ENCODE measurements around the gene IGSF21.
A peak's percentile ranks its signal among the peaks of the same experiment; 100 is the strongest.

IGSF21 gene

DNA sequence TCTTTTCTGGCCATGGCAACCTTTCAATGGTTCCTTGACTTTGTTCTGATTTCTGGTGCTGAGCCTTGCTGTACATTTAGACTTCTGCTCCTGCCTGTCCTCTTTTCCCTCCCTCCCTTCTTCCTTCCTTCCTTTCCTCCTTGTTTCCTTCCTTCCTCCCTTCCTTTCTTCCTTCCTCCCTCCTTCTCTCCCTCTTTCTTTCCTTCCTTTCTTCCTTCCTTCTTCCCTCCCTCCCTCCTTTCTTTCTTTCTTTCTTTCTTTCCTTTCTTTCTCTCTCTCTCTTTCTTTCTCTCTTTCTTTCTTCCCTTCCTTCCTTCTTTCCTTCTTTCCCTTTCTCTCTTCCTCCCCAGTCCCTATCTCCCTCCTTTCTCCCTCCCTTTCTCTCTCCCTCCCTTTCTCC, 10.4 kb upstream of the IGSF21 start:
- DNase-seq, result no peak

DNA sequence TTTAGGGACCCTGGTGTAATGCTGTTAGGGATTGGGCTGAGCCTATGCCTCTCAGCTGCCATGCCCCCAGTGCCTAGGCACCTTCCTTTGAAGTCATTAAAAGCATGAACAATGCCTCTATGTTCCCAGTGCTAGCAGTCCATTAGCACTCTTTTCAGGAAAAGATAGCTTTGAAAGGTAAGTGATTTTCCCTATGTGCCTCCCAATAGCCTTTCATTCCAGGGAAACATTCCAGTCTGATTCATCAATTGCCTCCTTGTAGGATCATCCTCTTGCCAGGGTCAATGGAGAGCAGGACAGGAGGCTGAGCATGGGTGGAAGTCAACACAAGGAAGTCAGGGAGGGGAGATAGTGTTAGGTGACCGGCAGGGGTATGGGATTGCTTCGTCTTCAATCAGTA, 8.6 kb upstream of the IGSF21 start:
- no peak for DNase-seq

DNA sequence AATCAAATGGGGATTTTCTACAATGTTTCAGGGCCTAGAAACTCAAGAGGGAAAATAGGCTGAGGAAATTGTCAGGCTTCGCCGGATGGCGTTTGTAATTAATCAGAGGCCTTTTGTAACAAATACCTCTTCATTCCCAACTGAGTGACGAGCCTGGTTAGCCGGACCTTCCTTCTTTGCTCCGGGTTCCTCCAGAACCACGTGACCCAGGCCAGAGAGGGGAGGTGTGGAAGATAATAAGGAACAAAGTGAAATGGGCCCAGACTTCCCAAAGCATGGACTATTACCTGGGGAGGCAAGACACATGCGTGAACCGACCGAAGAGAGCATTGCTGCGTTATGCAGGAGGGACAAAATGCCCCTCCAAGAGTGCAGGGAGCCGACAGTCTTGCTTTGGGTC, 7.5 kb upstream of the IGSF21 start:
- DNase-seq, result no peak

DNA sequence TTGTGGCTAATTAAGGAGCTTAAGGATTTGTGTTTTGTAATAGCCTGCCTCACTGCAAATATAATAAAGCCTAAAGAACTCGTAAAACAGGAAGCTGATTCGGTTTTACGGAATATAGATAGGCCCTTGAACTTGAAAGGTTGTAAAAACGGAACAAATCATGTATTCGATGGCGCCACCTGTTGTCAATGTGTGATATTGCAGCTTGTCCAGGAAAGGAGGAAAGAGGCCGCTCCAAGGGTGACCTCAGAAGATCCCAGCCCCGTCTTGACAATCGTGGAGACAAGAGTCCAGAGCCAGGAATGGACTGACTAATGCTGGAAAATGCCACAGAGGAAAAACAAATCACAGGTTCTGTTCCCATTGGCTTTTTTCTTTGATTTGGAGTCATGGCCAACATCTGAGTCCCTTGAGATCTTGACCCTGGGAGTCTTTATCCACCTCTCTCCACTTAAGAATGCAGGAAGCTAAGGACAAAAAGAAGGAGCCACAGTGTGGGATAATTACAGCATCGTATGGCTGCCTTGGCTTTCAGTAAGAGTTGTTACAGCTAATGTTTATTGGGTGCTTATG, 7.0 kb upstream of the IGSF21 start:
- peak; percentile 60 to 72 for DNase-seq

DNA sequence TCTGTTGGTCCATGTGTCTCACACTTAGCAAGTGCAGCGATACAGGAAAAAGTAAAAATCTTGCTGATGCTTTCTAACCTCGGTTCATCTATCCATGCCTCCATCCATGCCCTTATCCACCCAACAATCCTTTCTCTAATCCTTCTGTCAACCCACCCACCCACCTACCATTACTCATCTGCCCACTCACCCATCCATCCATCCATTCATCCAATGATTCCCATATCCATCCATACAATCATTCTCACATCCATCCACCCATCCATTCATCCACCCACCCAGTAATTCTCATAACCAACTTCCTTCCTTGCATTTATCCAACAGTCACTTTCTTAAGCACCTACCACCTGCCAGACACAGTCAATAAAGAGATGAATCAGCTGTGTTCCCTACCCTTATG, 6.1 kb upstream of the IGSF21 start:
- no peak for DNase-seq

DNA sequence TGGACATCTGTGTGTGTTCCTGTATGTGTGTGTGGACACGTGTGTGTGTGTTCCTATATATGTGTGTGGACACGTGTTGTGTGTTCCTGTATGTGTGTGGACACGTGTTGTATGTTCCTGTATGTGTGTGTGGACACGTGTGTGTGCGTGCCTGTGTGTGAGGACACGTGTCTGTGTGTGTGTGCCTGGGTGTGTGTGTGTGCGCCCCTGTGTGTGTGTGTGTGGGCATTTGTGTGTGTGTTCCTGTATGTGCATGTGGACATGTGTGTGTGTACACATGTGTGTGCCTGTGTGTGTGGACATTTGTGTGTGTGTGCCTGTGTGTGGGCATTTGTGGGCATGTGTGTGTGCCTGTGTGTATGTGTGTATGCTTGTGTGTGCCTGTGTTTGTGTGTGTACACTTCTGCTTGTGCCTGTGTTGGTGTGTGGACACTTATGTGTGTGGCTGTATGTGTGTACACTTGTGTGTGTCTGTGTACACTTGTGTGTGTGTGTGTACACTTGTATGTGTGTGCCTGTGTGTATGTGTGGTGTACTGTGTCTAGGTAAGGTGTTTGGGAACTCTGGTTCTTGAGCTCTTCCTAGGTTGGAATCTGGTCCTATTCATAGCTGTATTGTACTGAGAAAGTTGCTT, 3.7 kb upstream of the IGSF21 start:
- no peak for DNase-seq

DNA sequence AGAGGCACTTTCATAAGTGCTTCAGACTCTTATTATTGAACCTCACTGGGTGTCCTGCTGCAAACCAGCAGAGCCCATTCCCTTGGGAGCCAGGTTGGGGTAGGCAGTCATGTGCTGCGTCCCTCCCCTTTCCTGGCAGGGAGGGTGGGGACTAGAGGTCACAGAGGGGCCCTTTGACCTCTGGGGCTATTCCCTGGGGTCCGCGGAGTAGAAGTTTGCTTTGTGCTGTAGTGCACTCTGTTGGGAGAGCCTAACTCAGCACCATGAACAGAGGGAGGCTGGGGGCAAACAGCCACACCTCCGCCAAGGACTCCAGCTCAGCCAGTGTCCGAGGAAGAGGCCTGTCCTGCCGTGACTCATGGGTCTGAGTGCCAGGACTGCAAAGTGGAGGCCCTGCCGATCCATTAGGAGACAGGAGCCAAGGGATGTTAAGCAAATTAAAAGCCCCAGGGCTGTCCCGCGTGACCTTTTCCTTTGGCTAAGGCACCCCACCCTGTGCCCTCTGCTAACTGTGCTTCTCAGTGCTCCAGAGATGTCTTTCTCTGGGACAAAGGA, 3.0 kb upstream of the IGSF21 start:
- no peak for DNase-seq

DNA sequence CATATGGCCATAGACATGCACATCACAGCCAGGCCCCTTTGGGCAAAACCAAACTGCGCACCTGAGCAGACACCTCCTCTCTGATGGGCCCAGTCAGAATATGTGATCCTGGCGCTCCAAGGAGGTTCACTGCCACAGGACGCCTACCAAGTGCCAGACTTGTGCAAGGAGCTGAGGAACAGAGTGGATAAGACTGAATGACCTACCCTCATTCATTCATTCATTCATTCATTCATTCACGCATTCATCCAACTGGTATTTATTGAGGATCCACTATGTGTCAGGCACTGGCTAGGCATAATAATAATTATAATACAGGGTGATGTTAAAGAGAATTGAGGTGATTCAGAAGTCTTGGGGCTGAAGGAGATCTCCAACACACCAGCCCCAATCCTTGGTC, 2.4 kb upstream of the IGSF21 start:
- DNase-seq, result no peak

DNA sequence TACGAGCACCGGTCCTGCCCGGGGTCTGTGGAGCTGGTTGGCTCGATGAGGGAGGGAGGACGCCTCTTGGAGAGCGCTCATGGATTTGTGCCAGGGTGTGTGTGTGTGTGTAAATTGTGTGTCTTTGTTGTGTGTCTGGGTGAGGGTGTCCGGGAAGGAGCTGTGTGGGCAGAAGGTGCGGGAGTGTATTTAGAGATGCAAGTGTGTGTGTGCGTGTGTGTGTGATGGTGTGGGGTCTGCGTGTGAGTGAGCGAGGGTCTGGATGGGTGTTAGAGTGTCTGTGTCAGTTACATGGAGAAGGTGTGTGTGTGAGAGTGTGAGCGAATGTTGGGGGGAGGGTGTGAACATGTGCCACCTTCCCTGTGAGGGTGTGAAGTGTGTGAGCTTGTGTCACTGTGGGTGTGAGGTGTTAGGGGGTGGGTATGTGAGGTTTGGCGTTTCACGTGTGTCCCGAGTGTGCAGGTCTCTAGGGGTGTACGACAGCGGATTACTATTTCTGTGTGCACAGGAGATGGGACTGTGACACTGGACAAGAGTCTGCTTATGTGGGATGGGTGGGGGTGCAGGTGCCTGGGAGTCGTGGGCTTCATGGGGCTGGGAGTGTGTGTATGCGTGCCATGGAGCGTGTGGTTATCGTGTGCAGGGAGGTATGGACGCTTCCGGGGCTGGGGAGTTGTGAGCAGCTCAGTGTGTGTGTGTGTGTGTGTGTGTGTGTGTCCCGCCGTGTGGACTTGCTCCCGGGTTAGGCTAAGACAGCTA, 880 bp downstream of the IGSF21 start:
- DNase-seq, result peak in 1 of 2 experiments; percentile 17

DNA sequence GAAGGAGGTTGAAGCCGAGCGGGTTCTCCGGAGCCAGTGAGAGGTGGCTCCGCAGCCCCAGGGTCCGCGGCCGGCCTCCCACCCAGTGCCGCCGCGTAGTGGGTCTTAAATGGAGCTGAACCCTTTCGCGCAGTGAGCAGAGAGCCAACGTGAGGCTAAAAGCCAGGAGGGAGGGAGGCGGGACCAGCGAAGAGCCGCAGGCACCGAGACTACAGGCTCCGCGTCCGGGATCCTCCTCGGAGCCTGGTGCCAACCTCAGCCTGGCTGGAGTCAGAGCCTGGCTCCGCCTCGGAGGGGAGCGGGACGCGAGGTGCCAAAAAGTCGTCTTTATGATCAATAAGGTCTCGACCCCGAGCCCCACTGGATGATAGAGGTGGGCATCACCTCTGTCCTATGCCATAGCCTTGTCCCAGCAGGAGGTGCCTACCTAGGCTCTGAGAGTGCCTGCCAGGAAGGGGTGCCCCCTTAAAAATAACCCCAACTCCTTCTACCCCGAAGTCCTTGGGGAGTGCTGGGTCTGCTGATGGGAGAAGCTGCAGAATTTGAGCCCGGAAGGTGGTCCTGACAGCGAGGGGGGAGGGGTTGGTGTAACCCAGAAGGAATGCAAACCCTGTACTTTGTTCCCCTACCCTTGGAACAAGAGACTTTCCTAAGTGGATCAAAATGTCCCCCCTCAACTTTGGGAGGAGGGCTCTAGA, 1.6 kb downstream of the IGSF21 start:
- peak; percentile 18 for DNase-seq

DNA sequence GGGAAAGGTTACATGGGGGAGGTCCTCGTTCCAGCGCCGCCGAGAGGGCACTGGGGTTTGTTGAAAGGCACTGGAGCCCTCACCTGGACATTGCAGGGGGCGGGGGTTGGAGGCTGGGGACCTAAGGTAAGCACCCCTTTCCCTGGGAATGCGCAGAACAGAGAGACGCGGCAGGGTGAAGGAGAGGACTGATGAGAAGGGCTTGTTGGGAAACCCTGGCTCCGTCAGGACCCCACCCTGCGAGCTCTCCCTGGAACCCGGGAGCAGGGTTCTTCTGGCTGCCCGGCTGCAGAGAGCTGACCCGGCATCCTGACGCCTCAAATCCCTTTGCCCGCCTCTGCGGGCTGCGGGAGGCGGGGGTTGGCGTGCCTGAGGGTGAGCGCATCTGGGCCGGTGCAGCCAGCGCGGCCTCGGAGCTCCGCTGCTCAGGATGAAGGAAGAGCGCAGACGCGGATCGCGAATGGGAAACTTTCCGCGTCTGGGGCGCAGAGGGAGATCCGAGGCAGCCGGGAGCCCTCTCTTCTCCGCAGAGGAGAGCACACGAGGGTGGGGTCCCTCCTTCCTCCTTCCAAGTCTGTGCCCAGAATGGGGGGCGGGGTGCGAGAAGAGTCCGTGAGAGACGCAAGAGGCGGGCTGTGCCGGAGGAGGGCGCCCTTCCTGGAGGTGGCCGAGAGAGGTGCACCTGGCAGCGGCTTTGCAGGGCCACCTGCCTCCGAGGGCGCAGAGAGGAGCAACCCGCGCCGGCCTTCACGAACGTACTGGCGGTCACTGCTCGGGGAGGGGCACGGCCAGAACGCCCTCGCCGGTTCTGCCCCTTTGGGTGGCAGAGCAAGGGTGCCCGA, 2.4 kb downstream of the IGSF21 start:
- DNase-seq, result peak; percentile 45 to 58

DNA sequence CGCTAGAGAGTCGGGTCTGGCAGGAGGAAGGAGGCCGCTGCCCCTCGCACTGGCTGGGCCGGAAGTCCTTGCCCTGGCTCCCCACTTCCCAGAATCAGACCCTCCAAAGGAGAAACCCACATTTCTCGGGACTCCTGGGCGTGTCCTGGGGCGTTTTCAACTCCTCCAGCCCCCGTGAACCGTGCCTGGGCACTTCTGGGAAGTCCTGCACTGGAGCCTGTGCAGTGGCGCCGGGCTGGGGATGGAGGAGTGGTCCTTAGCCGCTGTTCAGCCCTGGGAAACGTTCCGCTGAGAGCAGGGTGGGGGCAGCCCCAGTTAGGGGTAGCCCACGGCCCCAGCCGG, 3.0 kb downstream of the IGSF21 start:
- DNase-seq, result peak in 1 of 2 experiments; percentile 29

DNA sequence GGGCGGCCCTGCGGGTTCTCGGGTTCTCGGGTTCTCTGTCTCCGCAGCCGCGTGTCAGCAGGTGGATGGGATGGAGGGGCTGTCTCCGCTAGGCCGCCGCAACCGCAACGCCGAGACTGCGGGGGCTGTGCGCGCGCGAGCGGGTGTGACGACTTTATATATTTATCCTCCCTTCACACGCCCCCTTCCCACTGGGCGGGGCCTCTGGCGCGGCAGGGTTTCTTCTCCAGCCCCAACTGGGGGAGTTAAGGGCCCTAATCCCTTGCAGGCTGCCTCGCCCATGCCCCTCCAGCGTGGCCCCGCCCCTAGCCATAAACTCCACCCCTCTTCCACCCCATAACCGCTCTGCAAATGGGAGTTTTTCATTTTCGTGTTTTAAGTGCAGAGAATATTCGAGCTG, 3.4 kb downstream of the IGSF21 start:
- DNase-seq, result peak; percentile 31 to 40

DNA sequence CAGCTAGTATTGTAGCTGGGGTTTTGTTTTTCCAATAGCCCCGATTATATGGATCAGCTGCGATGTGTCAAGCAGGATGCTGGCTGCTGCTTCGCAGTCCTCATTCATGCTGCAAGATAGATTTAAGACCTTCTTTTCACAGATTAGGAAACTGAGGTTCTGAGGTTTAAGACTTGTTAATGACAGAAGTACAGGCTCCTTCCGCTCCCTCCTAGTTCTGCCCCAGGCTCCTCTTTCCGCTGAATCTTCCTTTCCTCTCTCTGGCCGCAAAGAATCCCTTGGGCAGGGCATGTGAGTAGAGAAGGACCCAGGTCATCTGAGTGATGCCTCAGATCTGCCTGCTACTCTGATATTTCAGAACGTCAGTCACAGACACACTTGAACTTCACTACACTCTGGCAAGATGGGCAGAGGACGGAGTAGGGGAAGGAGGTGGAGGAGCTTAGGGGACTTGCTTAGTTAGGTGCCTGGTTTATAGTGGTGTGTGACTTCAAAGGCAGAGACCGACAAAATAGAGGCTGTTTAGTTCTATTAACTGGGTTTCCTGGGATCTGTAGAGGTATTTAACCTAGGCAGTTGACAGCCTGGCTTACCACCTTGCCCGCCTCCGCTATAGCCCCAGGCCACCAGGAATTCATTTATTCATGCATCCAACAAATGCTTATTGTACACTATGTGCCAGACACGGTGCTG, 4.2 kb downstream of the IGSF21 start:
- no peak for DNase-seq

DNA sequence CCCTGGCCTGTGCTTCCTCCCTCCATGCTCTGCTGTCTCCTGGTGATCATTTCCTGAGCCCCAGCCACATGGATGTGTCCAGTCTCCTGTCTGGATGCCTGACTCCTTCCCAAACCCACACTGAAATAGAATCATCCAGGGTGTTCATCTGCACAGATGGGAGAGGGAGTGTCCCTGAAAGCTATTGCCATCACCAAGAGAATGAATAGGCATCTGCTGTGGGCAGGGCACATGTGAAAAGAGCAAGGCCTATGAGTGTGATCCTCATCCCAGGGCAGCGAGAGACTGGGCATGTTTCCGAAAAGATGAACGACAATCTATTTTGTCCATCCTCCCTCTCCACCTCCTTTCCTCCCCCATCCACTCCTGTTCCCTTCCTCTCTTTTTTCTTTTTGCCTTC, 5.0 kb downstream of the IGSF21 start:
- DNase-seq, result no peak

DNA sequence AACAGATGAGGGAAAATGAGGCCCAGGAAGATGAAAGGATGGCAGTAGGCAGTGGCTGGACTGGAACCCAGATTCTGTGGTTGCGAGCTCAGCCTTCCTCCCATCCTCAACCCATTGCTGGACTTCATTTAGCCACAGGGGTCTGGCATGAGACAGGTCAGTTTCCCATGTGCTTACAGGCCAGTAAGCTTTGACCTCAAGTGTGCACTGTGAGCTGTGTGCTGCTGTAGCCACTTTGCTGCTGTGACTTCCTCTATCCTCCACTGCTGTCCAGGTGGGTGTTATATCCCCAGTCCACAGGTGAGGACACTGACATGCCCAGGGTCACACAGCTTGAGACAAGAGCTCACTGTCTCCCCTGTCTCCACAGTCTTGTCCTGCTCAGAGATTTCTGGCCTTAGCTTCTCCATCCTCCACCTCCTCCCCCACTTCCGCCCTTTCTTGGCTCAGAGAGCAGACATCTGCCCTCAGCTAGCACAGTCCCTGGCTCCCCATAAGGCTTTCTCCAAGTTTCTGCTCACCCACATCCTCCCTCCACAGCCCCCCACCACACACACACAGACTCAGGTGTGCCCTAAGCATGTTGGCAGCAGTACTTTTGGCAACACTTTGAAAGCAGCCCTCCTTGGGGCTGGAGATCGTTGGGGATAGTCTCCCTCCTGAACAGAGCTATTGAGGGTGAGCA, 7.3 kb downstream of the IGSF21 start:
- no peak for DNase-seq

DNA sequence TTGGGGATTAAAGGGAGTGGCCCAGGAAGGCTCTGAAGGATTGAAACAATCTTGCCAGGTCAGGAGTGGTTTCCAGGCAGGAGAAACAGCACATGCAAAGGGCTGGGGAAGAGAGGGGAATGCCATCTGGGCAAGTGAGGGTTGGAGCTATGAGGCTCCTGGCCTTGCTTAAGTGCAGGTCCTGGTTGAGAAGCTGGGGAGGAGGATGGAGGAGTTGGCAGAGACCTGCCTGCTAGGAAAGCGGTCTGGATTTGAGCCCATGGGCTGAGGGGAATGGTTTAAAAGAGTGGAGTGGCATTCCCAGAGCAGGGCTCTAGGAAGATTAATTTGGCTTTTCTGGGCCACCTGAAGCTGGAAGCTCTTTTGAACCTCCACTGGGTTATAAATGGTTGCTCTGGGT, 9.2 kb downstream of the IGSF21 start:
- no peak for DNase-seq

DNA sequence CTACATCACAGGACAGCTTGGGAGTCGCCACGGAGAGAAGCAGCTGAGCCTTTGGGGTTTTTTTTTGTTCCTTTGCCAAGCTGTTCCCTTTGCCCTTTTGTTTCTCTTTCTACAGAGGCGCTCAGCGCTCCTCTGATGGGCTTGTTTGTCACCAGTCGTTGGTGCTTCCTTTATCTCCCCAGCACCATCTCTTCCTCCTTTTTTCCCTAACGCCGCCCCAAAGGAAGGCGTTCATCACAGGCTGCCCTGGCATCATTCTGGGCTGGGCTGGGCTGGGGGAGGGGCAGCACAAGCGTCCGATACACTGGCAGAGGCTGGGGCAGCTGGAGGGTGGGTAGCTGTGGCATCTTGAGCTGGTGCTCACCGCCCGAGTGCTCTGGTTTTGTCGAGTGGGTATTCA, 10.5 kb downstream of the IGSF21 start:
- DNase-seq, result no peak

DNA sequence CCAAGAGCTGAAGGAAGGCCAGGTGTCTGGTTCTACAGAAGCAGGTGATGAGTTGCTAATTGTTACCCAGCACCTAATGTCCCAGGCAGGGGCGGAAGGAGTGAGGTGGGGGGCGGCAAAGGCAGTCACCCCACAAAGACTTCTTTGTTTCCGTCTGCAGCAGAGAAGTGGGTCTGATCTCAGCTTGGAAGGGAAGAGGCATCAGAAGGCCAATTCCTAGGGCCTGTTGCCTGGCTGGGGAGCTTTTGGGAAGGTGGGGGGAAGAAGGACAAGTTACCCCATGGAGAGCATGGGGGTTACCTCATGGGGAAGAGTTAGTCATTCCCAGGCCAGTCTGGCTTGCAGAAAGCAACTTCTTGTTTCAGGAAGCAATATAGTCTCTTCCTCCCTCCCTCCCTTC, 10.9 kb downstream of the IGSF21 start:
- DNase-seq, result no peak

DNA sequence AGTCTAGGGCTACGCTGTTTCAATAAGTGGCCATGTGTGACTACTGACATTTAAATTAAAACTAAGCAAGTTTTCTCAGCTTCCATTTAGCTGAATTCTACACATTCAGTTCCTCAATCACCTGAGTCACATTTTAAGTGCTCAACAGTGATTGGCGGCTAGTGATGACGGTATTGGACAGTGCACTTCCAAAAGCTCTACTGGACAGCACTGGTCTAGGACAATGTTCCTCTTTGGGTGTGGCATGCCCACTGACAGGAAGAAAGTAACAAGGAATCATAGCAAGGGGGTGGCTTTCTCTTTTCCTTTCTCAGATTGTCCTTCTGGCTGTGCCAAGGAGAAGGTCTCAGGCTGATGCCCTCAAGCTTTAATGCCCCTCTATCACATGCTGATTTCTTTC, 11.7 kb downstream of the IGSF21 start:
- DNase-seq, result no peak

DNA sequence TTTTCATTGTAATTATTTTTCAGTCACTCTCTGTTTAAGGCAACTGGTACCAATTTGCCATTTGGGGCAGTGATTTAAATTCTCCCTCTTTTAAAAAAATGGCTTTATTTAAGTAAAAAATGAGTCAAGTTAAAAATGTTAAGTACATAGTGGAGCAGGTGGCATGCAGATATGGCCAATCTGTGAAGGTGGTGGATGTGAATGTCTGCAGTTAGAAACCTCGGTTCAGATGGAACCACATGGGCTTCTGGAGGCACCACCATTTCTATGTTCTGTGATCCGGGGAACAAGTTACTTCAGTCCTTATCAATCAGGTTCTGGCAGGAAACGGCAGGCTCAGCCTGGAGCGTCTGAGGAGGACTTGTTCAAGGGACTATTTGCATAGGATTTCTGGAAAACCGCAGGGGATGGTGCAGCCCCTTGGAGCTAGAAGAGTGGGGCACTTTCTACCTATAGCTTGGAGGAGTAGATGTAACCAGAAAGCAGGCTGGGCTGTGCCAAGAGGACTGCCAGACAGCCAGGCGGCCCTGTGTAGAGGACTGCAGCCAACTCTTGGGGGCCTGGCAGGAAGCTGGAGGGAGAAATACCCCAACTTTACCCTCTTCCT, 12.3 kb downstream of the IGSF21 start:
- DNase-seq, result no peak

All from activated T-cell treated with anti-CD3 and anti-CD28 coated beads, Interleukin-2, amount 50 U/mL, for 48 hours (primary cell).